H1 (cell line): Measurements from ENCODE around the gene RNF186. TPM values are rescaled to one million over a fixed set of nuclear protein-coding genes. Genes with fewer than 3 reads are reported as not detected.

Source experiments
- CTCF ChIA-PET: fragments of 300-600 bp; sonication (Branson Sonifier 250); formaldehyde crosslinking; loops from one replicate; lab custom pipeline; 2021; ENCODE audit not compliant: partially characterized antibody; lab: Charles Lee
- POLR2A ChIA-PET: fragments of 300-600 bp; sonication (Branson Sonifier 250); formaldehyde crosslinking; loops from one replicate; lab custom pipeline; 2021; ENCODE audit warnings: inconsistent platforms; ENCODE audit not compliant: partially characterized antibody; lab: Charles Lee
- DNase-seq, 2 experiments: peaks; one replicate each; pipeline versions ENCODE4 v3.0.0 to v3.0.0-alpha.2; 2010 to 2022; ENCODE audit warnings: low spot score in 2 of 2, low read depth in 1 of 2, mixed read lengths in 1 of 2
- FAIRE-seq: peaks from 2 replicates; lab custom pipeline; 2011; peaks lifted over from hg19 to GRCh38; lab: Jason Lieb, UNC
- H2AFZ ChIP-seq: 2 replicates; pipeline ENCODE4 v1.8.1; 2012; ENCODE audit warnings: low read length, inconsistent platforms
- H2AK5ac ChIP-seq: 2 replicates; pipeline ENCODE4 v1.6.1; 2013; ENCODE audit warnings: low read depth, low read length
- H2BK120ac ChIP-seq: replicated peaks from 2 replicates; pipeline ENCODE3; 2013; ENCODE audit warnings: low read depth, low read length, inconsistent platforms
- H2BK12ac ChIP-seq: 2 replicates; pipeline ENCODE4 v1.6.1; 2013; ENCODE audit warnings: low read depth, low read length
- H2BK15ac ChIP-seq: 2 replicates; pipeline ENCODE4 v1.6.1; 2013; ENCODE audit warnings: low read length
- H2BK20ac ChIP-seq: 2 replicates; pipeline ENCODE4 v1.6.1; 2013; ENCODE audit warnings: low read length
- H2BK5ac ChIP-seq: 2 replicates; pipeline ENCODE4 v1.6.1; 2013; ENCODE audit warnings: low read depth, low read length
- H3K14ac ChIP-seq: 2 replicates; pipeline ENCODE4 v1.6.1; 2013; ENCODE audit warnings: inconsistent platforms; ENCODE audit not compliant: insufficient read length
- H3K18ac ChIP-seq: 2 replicates; pipeline ENCODE4 v1.6.1; 2013; ENCODE audit warnings: low read length; ENCODE audit errors: extremely low read depth
- H3K23ac ChIP-seq: 2 replicates; pipeline ENCODE4 v1.6.1; 2013; ENCODE audit warnings: inconsistent platforms; ENCODE audit not compliant: insufficient read length
- H3K23me2 ChIP-seq: 2 replicates; pipeline ENCODE4 v1.6.1; 2013; ENCODE audit warnings: low read depth, low read length
- H3K27ac ChIP-seq: 2 replicates; pipeline ENCODE4 v1.6.1; 2011; ENCODE audit warnings: low read depth, low read length, inconsistent platforms
- H3K27me3 ChIP-seq, 4 experiments: replicated peaks in 1 of 4; 1 replicate in 1 of 4; 2 replicates in 3 of 4; pipeline versions ENCODE4 v1.6.1 to v1.8.1; 2011 to 2013; ENCODE audit warnings: low read length in 3 of 4, mild to moderate bottlenecking in 3 of 4, inconsistent platforms in 2 of 4, mixed read lengths in 2 of 4, moderate library complexity in 1 of 4; ENCODE audit not compliant: control insufficient read depth in 3 of 4, insufficient read depth in 3 of 4; ENCODE audit errors: extremely low read depth in 1 of 4
- H3K36me3 ChIP-seq, 4 experiments: 2 replicates each; pipeline versions ENCODE4 v1.6.1 to v1.8.1; 2011 to 2013; ENCODE audit warnings: mild to moderate bottlenecking in 4 of 4, low read length in 3 of 4, moderate library complexity in 2 of 4, control low read depth in 1 of 4, inconsistent platforms in 1 of 4; ENCODE audit not compliant: insufficient read depth in 4 of 4, control insufficient read depth in 2 of 4
- H3K4ac ChIP-seq: replicated peaks from 2 replicates; pipeline ENCODE3; 2013; ENCODE audit warnings: low read length, low read depth, mixed read lengths, inconsistent platforms; ENCODE audit not compliant: insufficient read length
- H3K4me1 ChIP-seq, 4 experiments: replicated peaks in 1 of 4; 1 replicate in 1 of 4; 2 replicates in 3 of 4; pipeline versions ENCODE4 v1.6.1 to v1.8.1; 2011 to 2013; ENCODE audit warnings: low read length in 3 of 4, inconsistent platforms in 2 of 4, mixed read lengths in 1 of 4; ENCODE audit not compliant: insufficient read depth in 4 of 4, control insufficient read depth in 3 of 4
- H3K4me2 ChIP-seq, 2 experiments: 2 replicates each; pipeline versions ENCODE4 v1.6.1 to v1.8.1; 2011 to 2013; ENCODE audit warnings: low read depth in 2 of 2, low read length in 2 of 2, control low read depth in 1 of 2, inconsistent platforms in 1 of 2, mild to moderate bottlenecking in 1 of 2; ENCODE audit not compliant: insufficient read depth in 1 of 2
- H3K4me3 ChIP-seq, 4 experiments: fragments of 200-600, 300-600 bp in 1 of 4; sonication (generic), shearing (Covaris generic), sonication (Bioruptor Twin) in 1 of 4; 2 replicates each; pipeline versions ENCODE4 v1.5.1 to v1.8.1; 2011 to 2016; ENCODE audit warnings: low read length in 4 of 4, low read depth in 3 of 4, control low read depth in 2 of 4, inconsistent platforms in 2 of 4, mild to moderate bottlenecking in 2 of 4, mixed read lengths in 1 of 4, moderate library complexity in 1 of 4; ENCODE audit not compliant: insufficient read depth in 2 of 4; ENCODE audit errors: extremely low read depth in 1 of 4
- H3K56ac ChIP-seq: replicated peaks from 2 replicates; pipeline ENCODE3; 2013; ENCODE audit warnings: low read depth, mild to moderate bottlenecking, mixed read lengths, low read length, inconsistent platforms; ENCODE audit not compliant: insufficient read length
- H3K79me1 ChIP-seq: 2 replicates; pipeline ENCODE4 v1.6.1; 2013; ENCODE audit warnings: low read depth, low read length, control low read depth
- H3K79me2 ChIP-seq, 2 experiments: 2 replicates each; pipeline versions ENCODE4 v1.6.1 to v1.8.1; 2012 to 2013; ENCODE audit warnings: low read length in 2 of 2, mild to moderate bottlenecking in 2 of 2, inconsistent platforms in 1 of 2; ENCODE audit not compliant: insufficient read depth in 2 of 2, control insufficient read depth in 1 of 2
- H3K9ac ChIP-seq, 4 experiments: replicated peaks in 1 of 4; 1 replicate in 1 of 4; 2 replicates in 3 of 4; pipeline versions ENCODE4 v1.6.1 to v1.8.1; 2011 to 2013; ENCODE audit warnings: low read depth in 3 of 4, low read length in 3 of 4, control low read depth in 2 of 4, mild to moderate bottlenecking in 2 of 4, moderate library complexity in 2 of 4, inconsistent platforms in 1 of 4; ENCODE audit errors: extremely low read depth in 1 of 4
- H3K9me3 ChIP-seq, 2 experiments: 2 replicates each; pipeline versions ENCODE4 v1.6.1 to v1.8.1; 2012 to 2013; ENCODE audit warnings: mild to moderate bottlenecking in 2 of 2, moderate library complexity in 2 of 2, control low read depth in 1 of 2, inconsistent platforms in 1 of 2, low read depth in 1 of 2, low read length in 1 of 2, mixed read lengths in 1 of 2; ENCODE audit not compliant: insufficient read depth in 2 of 2
- H4K20me1 ChIP-seq, 2 experiments: replicated peaks in 1 of 2; 2 replicates each; pipeline versions ENCODE3 to v1.8.1; 2011 to 2013; ENCODE audit warnings: inconsistent platforms in 2 of 2, low read length in 2 of 2, mild to moderate bottlenecking in 1 of 2; ENCODE audit not compliant: insufficient read depth in 2 of 2, control insufficient read depth in 1 of 2
- H4K5ac ChIP-seq: 2 replicates; pipeline ENCODE4 v1.6.1; 2013; ENCODE audit warnings: low read length, low read depth, mixed read lengths, inconsistent platforms; ENCODE audit not compliant: insufficient read length
- H4K8ac ChIP-seq: 2 replicates; pipeline ENCODE4 v1.8.0; 2013; ENCODE audit warnings: mild to moderate bottlenecking, moderate library complexity, low read length, inconsistent platforms; ENCODE audit not compliant: insufficient read depth; ENCODE audit errors: extremely low read depth
- H4K91ac ChIP-seq: replicated peaks from 2 replicates; pipeline ENCODE3; 2013; ENCODE audit warnings: low read length, mixed read lengths, inconsistent platforms; ENCODE audit not compliant: insufficient read length
- JUND ChIP-seq: IDR thresholded peaks from 2 replicates; pipeline ENCODE4 v1.6.1; 2011; ENCODE audit warnings: mild to moderate bottlenecking, improper control_type of control experiment, low read length
- SIN3A ChIP-seq, 2 experiments: IDR thresholded peaks in 1 of 2; conservative IDR thresholded peaks in 1 of 2; 2 replicates each; pipeline ENCODE4 v1.6.1; 2011 to 2012; ENCODE audit warnings: low read length in 2 of 2, improper control_type of control experiment in 1 of 2, low read depth in 1 of 2, mild to moderate bottlenecking in 1 of 2
- WGBS, 2 experiments: shearing (Covaris generic) in 1 of 2; methylation state at CpG; one replicate each; pipeline versions ENCODE4 v1.1.6 to v1.1.7; 2013 to 2015; ENCODE audit warnings: low lambda C conversion rate in 2 of 2, mixed read lengths in 2 of 2, inconsistent platforms in 1 of 2, low coverage in 1 of 2, missing lambda C conversion rate in 1 of 2; ENCODE audit not compliant: insufficient replicate concordance in 2 of 2, insufficient coverage in 1 of 2, insufficient read length in 1 of 2; ENCODE audit errors: extremely low coverage in 1 of 2, missing lambda C conversion rate in 1 of 2; 5-methylcytosine and 5-hydroxymethylcytosine counted together
- polyA plus RNA-seq, 7 experiments: library from polyadenylated mRNA; depleted of rRNA in 3 of 7; stranded (reverse) in 5 of 7; unstranded in 2 of 7; fragments of >200 nt in 5 of 7; fragments of 200-250 nt in 2 of 7; gene quantifications; 1 replicate in 5 of 7; 2 replicates in 1 of 7; 4 replicates in 1 of 7; pipeline versions ENCODE4 v1.2.1 to v1.2.3, GENCODE V29; 2011 to 2013; ENCODE audit warnings: missing spikeins in 2 of 7, mixed read lengths in 2 of 7
- total RNA-seq: library from RNA; stranded (reverse); fragmentation: NEBNext Ultra II Directional; extraction: Animal tissue kit (Norgen Biotek cat#: 25700); gene quantifications from 2 replicates; pipeline ENCODE4 v1.2.1, GENCODE V29; 2021

RNF186 gene
- total and polyA plus RNA-seq, 2 of the 8 experiments (the other 6 are each of a cell fraction or from before 2014, with no cell fraction given) = not detected

- Histone ChIP-seq H2AK5ac (no peak overlapping the region), H3K79me1 (no peaks in the 10 kb centered on the region), H3K23ac (no peak overlapping the region), H2AFZ (peak overlapping the region; percentile 48; the same call in 1 of the 2 replicates), H2BK20ac (no peak overlapping the region), H3K4me1 (peaks cover 2 to 9% (median 6%) of the 10 kb centered on the region in 4 experiments; a peak in 6 of 7 replicates), H2BK12ac (no peak overlapping the region; the same call in 1 of the 2 replicates), H4K20me1 (no peaks in the 10 kb centered on the region), H4K91ac (no peak overlapping the region), H3K23me2 (peaks cover 5% of the 10 kb centered on the region; the same call in 1 of the 2 replicates), H3K4me3 (peak overlapping the region; percentile 31 to 65 (median 35)), H3K56ac (no peak overlapping the region), H3K36me3 (no peaks in the 10 kb centered on the region), H3K9ac (peak overlapping the region in 1 of 4 experiments; percentile 50; a peak in 1 of 7 replicates), H3K4ac (no peak overlapping the region), H2BK15ac (no peak overlapping the region), H3K9me3 (no peaks in the 10 kb centered on the region), H4K8ac (peak overlapping the region; percentile 72; the same call in 1 of the 2 replicates), H2BK5ac (no peak overlapping the region), H3K27ac (no peak overlapping the region), H3K27me3 (peaks cover 0 to 33% (median 22%) of the 10 kb centered on the region in 4 experiments; a peak in 6 of 7 replicates), H4K5ac (no peak overlapping the region), H3K79me2 (no peaks in the 10 kb centered on the region), H3K4me2 (peak overlapping the region; percentile 59 to 71), H3K14ac (no peak overlapping the region), H3K18ac (no peak overlapping the region), H2BK120ac (no peak overlapping the region)
- FAIRE-seq (no peak), DNase-seq (no peak)
- 23% methylated on average over 30 of the region's 33 CpGs; no CpG with 5 or more reads in 1 of the 2 experiments for WGBS, 2 experiments
- CTCF ChIA-PET = interaction anchor here (1.1 to 1.8 kb wide), 3 partner anchors 16 to 301 kb away, joined by 3 to 5 read pairs (median 3); no protein-coding TSS in a partner anchor
- POLR2A ChIA-PET = no interaction called here
- TF ChIP-seq JUND (no peak), SIN3A (conservative IDR thresholded peaks at IDR 0.05 in 1 of 2, IDR thresholded peaks at IDR 0.05 in 1 of 2; ENCODE audit: low read depth in 1 of 2, low read length in 2 of 2) (no peak)
Observed at GRCh38 chr1:19800076-19800804, 14.8 kb downstream of the RNF186 start.
